CD4-positive, alpha-beta T cell treated with Interleukin-6 at 100 ng/mL for 8 hours (primary cell): ENCODE measurements around the gene NIFK.
A peak's percentile ranks its signal among the peaks of the same experiment; 100 is the strongest.
"Not testable (repeated sequence)": the region's sequence is repeated elsewhere in the genome, so short reads cannot be mapped to it uniquely, and the experiment has no call there.

ENCODE experiments used
- DNase-seq: peaks from one replicate; pipeline ENCODE4 v3.0.0-alpha.2; 2020; ENCODE audit warnings: mixed read lengths, low spot score

Gene NIFK

GRCh38 chr2:121734544-121734943 is 2.1 kb downstream of the NIFK start:
- not testable (repeated sequence) for DNase-seq

DNA sequence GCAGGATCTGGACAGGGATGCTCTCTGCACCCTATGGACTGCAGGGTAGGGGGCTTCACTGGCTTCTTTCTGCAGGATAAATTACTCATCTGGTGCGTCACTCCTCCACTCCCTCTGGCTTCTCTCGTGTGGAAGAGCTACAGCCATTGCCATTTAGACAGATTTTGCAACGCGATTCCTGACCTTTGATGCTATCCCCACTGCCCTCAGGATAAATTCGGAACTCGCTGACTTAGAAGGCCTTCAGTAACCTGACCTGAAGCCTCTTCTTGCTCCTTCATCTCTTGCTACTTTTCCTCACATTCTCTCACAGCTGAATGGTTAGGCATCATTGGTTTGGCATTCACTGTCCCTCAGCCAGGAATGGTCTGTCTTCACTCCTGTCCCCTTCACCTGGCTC is 5.3 kb downstream of the NIFK start:
- no peak for DNase-seq

- no peak for DNase-seq
These were observed 8.7 kb downstream of the NIFK start for GRCh38 chr2:121727950-121728349.

- DNase-seq = no peak
These were observed 9.3 kb downstream of the NIFK start for GRCh38 chr2:121727332-121727731.

GRCh38 chr2:121723316-121723715 is 13.4 kb downstream of the NIFK start:
- DNase-seq = no peak

GRCh38 chr2:121722479-121722878 is 14.2 kb downstream of the NIFK start:
- no peak for DNase-seq

GRCh38 chr2:121721926-121722325 is 14.7 kb downstream of the NIFK start:
- no peak for DNase-seq

GRCh38 chr2:121717529-121717928 is 19.1 kb downstream of the NIFK start:
- DNase-seq = no peak

DNA sequence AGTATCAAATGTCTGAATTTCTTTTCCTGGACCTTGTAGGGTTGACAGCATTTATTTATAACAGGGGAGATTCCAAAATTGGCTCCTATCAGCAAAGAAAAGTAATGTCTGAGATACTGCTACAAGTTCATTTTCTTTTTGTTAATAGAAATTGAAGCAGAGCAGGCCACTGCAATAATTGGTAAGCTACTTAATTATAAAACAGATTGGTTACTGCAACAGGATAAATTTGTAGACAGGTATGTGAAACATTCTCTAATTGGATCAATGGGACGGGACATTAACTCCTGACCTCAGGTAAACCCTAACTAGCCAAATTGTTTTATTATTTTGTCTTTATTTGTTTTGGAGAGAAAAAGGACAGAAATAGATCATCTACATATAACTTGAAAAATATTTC is 20.5 kb downstream of the NIFK start:
- no peak for DNase-seq

DNA sequence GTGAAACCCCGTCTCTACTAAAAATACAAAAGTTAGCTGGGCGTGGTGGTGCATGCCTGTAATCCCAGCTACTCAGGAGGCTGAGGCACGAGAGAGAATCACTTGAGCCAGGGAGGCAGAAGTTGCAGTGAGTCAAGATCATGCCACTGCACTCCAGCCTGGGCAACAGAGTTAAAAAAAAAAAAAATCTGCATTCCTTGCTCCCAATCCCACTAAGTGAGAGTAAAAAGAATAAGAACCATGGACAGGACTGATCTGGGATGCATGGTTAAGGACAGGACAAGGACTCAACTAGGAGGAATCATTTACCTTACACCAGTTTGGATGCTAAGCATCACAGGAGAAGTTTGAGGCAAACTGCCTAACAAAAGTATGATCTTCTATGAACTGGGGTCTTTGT is 25.2 kb downstream of the NIFK start:
- DNase-seq = not testable (repeated sequence)

DNA sequence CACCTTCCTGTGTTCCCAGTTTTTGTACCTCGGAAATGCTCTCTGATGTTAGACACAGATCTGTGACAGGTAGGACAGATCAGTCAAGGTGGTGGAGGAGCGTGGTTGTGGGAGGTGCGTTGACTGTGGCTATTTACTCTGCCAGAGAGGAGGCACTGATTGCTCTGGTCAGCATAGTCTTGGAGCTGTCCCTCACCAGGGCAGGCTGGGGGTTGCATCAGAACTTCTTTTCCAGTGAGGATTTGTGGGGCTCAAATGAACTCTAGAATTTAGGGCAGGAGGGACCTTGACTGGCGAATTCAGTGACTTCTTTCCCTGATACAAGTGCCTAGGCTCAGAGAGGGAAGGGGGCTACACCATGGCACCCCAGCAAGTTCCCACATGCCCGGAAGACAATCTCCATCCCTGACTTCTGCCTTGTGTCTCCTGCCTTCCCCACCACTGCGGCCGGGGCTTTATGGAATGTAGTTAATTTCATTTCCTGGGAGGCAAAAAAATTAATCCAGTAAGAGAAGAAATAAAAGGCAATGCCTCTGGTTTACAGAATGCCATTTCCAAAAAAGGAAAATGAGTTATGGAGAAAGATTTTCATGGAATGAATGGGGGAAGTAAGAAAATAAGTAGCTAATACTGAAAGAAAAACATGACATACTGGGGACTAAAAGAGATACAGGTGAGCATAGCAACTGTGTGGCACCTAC is 26.1 kb downstream of the NIFK start:
- no peak for DNase-seq

DNA sequence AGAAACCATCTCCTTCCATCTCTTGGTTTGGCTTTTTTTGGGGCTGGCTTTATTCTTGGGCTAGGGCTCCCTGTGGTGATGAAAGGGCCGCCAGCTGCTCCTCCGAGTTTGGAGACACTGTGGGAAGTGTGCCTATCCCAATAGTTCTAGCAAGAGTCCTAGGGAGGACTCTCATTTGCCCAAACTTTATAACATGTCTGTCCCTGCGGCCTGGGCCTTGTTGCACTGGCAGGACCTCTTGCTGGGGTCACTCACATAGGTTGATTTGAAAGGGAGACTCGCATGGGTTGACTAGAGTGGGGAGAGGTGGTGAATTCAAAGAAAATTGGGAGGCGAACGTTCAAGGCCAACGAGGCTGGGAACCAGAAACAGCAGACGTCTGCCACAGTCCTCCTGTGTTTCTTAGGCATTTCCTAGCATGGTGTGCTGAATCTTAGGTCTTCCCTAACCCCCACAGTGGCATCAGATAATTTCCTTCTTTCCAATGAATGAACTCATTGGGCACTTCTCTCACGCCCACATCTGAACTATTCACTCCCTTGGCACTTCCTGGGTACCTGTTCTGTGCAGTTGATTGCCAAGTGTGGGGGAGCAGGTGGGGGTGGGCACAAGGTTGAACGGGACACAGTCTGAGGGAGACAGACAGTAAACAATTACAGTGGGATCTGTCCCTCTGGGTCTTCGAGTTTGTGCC is 26.8 kb downstream of the NIFK start:
- no peak for DNase-seq

- DNase-seq = no peak
These were observed 28.7 kb downstream of the NIFK start for GRCh38 chr2:121707920-121708361.

DNA sequence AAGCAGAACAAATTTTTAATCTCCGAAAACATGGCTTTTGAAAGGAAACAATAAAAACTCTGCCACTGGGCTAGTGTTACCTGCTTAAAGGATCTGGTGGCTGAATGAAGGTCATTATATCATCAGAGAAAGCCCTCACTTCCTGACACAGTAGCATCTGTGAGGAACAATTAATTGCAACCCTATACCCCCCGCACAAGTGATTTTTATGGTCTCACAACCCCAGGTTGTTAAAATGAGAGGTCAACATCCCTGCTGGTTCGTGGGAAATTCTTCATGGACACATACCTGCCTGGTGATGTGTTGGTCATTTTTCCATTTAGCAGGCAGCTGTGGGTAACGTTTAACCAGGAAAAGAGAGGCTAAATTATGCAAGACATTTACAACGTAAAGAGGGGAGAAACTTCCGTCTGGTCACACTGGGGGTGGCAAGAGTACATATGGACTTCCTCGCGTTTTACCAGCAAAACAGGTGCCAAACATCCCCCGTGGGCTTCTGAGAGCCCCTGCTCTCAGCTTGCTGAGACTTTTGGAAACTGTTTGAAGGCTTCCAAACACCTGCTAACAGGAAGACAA is 29.2 kb downstream of the NIFK start:
- DNase-seq = no peak

DNA sequence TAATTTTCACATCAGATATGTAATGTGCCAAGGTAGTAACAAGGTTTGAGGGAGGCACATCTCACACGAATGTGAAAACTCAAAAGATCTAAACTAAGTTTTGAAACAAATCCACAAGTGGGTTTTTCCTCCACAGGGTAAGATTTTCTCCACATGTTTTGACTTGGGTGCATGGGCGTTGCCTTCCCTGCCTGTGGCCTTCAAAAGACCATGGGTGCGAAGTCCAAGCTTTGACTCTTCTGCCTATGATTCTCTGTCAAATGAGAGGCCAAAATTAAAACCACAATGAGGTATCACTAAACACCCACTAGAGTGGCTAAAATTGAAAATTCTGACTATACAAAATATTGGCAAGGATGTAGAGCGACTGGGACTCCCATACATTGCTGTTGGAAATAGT is 30.7 kb downstream of the NIFK start:
- DNase-seq = no peak

- DNase-seq = no peak
These were observed 31.3 kb downstream of the NIFK start for GRCh38 chr2:121705390-121705789.

GRCh38 chr2:121701761-121702160 is 34.9 kb downstream of the NIFK start:
- not testable (repeated sequence) for DNase-seq

DNA sequence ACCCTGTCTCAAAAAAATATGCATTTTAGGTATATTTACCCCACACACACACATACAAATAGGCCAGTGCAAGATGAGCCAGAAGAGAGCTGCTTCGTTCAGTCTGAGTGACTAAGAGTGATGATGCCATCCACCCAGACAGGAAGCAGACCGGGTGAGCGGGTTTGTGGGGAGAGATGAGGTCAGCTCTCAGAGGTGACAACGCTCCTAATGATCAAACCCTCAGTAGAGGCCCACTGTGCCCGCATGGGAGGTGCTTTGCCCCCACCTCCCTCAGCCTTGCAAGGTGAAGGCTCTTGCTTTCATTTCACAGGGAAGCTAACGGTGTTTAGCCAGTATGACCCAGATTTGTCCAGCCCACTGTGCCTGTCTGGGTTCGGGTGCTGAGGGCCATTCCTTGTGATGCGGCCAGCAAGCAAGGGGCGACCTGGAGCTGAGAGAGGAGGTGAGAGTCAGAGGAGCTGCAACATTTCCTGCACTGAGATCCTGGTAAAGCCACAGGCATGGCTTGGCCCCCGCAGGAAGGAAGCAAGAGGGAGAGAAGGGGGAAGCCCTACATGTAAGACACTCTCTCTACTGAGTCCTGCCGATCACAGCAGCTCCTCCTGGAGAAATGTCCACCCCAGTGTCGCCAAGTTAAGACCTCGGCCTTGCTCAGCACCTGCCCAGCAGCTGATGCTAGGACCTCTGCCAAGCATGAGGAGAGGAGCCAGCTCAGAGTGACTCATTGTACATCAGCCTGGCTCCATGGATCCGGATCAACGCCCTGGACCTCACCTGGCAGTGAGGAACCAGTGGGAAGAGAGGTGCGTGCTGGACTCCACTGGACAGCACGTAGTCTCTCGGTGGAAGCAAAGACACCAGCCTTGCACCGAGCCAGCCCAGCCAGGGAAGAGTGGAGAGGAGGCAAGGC is 37.0 kb downstream of the NIFK start:
- DNase-seq = peak; percentile 84

GRCh38 chr2:121698318-121698930 is 38.3 kb downstream of the NIFK start:
- no peak for DNase-seq

DNA sequence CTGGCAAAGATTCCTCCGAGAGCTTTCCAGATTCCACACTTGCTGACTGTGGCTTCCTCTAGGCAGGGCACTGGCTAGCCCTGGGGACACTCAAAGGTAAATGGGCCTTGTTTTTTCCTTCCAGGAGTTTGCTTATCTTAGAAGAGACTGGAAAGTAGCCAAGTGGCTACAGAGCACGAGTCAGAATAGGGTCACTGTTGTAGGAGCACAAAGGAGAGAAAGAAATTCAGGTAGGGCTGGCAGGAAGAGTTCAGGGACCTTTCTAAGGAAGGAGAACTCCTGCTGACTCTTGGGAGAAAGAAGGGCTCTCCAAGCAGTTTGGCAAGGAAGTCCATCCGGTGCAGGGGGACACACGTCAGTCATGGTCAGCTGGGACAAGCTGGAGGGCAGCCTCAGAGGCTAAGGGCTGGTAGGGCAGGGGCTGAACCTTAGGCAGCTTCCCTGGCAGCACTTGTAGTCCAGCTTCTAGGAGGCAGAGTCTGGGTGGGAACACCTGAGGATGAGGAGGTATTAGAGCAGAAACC is 39.5 kb downstream of the NIFK start:
- no peak for DNase-seq

DNA sequence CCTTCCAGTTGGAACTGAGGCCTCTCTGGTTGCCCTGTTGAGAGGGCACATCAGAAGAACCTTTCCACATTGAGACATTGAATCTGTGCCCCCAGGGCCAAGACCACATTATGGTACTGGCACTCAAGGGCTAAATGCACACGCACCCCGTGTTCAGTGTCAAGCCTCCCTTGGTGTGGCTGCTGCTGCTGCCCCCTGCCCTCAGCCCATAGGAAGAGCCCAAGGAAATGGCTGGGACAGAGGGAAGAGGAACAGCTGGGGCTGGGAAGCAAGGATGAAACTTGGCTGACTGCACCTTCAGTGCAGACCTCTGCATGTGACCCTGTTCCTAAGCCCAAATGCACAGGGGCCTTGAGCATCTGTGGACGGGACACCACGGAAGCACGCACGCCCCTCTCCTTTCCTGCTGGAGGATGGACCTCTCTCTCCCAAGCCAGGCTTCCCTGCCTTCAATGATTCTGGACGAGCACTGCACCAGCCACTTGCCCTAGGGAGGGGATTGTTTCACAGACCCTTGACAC is 40.2 kb downstream of the NIFK start:
- DNase-seq = no peak

GRCh38 chr2:121695171-121695451 is 41.6 kb downstream of the NIFK start:
- no peak for DNase-seq
